ENCODE results near the gene BCL2L11. TPM values are rescaled to one million over a fixed set of nuclear protein-coding genes. Genes with fewer than 3 reads are reported as not detected.

The BCL2L11 gene
- total RNA-seq, 1 donor from 2014 or later = 119 TPM

GRCh38 chr2:111117598-111118480, 2.9 kb upstream of the BCL2L11 start:
- intact Hi-C loops (cut with micrococcal nuclease) = loop anchor here (1.0 to 10.0 kb wide), 7 partner anchors 71 to 584 kb away; no protein-coding TSS in a partner anchor

GRCh38 chr2:111118481-111118980, 2.2 kb upstream of the BCL2L11 start:
- intact Hi-C loops (cut with micrococcal nuclease) = loop anchor here (5.0 to 10.0 kb wide), 3 partner anchors 71 to 549 kb away; no protein-coding TSS in a partner anchor

DNA sequence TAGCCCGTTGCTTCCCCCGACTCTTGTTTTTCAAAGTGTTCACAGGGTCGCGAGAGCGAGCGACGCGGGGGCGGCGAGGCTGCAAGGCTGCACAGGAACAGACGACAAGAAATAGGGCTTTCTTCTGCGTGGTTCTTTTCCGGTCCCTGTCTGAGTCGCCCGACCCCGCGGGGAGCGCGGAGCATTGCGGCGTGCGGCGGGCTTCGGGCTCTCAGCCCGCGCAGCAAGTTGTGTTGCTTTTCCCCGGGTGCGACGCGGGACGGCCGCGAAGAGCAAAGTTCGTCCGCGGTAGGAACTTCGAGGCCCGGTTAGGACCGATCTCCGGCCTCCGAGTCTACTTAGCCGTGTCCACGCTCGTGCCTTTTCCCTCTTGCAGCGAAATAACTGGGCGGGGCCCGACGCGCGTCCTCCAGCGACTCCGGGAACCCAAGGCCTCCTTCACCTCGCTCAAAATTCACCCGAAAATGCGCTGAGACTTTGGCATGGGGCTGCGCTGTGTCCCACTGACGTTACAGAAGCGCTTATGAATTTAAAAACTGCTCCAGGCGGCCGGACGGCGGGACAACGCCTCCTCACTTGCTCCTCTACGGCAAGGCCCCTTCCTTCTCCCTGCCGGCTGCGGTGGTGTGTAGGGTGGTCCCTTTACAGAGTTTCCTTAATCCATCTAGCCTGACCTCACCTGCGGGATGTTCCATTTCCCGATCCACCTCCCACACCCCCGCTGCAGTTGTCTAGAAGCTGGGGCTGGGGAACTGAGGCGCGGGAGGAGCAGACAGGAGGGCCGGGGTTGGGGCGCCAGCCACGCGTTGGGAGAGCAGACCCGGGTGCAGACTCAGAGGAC, 1.5 kb upstream of the BCL2L11 start:
- intact Hi-C loops (cut with micrococcal nuclease) = loop anchor here (5.0 to 10.0 kb wide), 3 partner anchors 72 to 548 kb away; no protein-coding TSS in a partner anchor

DNA sequence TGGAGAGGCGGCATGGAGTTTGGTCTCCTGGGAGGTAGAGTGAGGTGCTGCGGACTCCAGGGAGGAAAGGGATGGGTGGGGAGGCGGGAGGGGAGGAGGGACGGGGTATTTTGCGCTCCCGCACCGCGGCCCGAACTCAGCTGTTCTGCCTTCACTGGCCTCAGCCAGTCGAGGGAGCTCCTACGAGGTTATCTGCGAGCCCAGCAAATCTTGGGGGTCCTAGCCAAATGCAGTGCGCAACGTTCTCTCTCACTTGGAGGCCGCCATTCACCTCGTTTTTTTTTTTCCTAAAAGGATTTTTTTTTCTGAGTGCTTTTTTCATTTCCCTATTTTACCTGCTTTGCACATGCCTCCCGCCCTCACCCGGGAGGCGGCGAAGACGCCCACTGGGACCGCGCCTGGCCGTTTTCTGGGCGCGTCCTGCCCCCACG, 877 bp upstream of the BCL2L11 start:
- intact Hi-C loops (cut with micrococcal nuclease) = loop anchor here (2.0 to 10.0 kb wide), 6 partner anchors 73 to 935 kb away; partner anchors contain the start of gene TMEM87B

- intact Hi-C loops (cut with micrococcal nuclease) = loop anchor here (1.0 to 2.0 kb wide), 4 partner anchors 118 to 934 kb away; partner anchors contain the start of gene TMEM87B
Measured at GRCh38 chr2:111121028-111121827, 514 bp downstream of the BCL2L11 start.

DNA sequence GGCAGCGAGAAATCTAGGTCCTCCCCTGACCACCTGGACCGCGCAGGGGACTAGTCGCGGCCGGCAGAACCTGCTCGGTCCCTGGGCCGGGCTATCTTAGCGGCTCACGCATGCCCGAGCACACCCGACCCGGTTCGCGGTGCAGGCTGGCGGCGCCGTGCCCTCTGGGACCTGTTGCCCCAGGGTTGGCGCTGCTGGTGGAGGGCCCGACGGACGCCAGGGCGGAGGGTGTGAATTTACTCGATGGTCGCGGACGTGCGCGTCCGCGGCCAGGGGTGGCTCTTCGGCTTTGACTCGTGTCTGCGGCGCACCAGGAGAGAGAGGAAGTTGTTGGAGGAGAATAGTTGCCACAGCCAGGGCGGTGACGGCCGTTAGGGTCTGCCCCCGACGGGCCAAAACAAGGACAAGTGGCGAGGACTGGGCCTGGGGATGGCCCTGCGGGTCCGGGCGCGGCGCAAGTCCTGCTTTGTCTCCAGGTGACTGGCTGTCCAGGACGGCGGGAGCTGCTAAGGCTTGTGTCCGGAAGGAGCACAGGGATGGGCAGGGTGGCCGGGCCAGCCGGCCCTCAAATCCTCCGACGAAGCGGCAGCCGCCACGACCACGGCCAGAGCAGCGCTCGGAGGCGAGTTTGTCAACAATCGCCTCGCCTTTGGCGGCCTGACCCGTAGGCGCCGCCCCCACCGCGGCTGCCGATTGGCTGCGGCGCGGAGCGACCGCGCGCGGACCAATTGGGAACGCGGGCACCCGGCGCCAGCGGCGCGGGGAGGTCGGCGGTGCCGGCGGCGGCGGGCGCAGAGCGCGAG, 1.3 kb downstream of the BCL2L11 start:
- intact Hi-C loops (cut with micrococcal nuclease) = loop anchor here (1.0 to 2.0 kb wide), 6 partner anchors 47 to 933 kb away; partner anchors contain the start of gene TMEM87B

GRCh38 chr2:111122631-111123421, 2.1 kb downstream of the BCL2L11 start:
- intact Hi-C loops (cut with micrococcal nuclease) = loop anchor here (2.0 kb wide), 2 partner anchors 46 to 448 kb away; no protein-coding TSS in a partner anchor

DNA sequence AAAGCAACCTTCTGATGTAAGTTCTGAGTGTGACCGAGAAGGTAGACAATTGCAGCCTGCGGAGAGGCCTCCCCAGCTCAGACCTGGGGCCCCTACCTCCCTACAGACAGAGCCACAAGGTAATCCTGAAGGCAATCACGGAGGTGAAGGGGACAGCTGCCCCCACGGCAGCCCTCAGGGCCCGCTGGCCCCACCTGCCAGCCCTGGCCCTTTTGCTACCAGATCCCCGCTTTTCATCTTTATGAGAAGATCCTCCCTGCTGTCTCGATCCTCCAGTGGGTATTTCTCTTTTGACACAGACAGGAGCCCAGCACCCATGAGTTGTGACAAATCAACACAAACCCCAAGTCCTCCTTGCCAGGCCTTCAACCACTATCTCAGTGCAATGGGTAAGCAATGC, 3.0 kb downstream of the BCL2L11 start:
- intact Hi-C loops (cut with micrococcal nuclease) = loop anchor here (2.0 kb wide), 2 partner anchors 45 to 449 kb away; no protein-coding TSS in a partner anchor

DNA sequence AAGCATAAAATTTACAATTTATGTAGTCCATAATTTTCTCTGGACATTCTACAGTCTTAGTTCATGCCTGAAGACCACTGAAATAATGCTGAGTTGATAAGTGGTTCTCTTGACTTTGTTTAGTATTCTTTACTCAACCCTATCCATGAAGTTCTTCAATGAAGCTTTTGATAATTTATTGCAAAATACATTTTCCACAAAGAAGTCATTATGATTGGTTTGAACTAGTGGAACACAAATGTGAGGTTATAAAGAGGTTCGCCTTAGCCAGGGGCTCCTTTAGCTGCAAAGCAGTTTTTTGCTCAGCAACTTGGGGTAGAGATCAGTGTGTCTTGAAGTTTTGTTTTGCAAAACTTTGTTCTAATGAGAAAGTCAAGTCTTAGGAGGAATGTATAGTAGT, 5.9 kb downstream of the BCL2L11 start:
- intact Hi-C loops (cut with micrococcal nuclease) = no loop called here

GRCh38 chr2:111127351-111127750, 6.6 kb downstream of the BCL2L11 start:
- intact Hi-C loops (cut with micrococcal nuclease) = no loop called here

- intact Hi-C loops (cut with micrococcal nuclease) = no loop called here
Measured at GRCh38 chr2:111128096-111128495, 7.4 kb downstream of the BCL2L11 start.

- intact Hi-C loops (cut with micrococcal nuclease) = no loop called here
Measured at GRCh38 chr2:111133603-111134002, 12.9 kb downstream of the BCL2L11 start.

DNA sequence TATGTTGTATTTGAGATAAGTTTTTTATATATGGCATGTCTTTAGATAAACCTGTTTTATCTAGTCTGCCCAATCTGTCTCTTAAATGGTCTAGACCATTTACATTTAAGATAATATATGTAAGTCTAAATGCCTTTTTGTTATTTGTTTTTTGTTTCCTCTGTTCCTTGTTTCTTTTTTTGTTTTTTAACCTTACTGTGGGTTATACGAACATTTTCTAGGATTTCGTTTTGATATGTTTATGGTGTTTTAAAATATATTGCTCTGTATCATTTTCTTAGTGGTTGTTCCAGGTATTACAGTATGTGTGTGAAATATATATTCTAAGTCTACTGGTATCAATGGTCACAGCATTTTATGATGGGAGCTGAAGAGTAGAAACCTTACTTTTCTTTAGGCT, 13.3 kb downstream of the BCL2L11 start:
- intact Hi-C loops (cut with micrococcal nuclease) = no loop called here

DNA sequence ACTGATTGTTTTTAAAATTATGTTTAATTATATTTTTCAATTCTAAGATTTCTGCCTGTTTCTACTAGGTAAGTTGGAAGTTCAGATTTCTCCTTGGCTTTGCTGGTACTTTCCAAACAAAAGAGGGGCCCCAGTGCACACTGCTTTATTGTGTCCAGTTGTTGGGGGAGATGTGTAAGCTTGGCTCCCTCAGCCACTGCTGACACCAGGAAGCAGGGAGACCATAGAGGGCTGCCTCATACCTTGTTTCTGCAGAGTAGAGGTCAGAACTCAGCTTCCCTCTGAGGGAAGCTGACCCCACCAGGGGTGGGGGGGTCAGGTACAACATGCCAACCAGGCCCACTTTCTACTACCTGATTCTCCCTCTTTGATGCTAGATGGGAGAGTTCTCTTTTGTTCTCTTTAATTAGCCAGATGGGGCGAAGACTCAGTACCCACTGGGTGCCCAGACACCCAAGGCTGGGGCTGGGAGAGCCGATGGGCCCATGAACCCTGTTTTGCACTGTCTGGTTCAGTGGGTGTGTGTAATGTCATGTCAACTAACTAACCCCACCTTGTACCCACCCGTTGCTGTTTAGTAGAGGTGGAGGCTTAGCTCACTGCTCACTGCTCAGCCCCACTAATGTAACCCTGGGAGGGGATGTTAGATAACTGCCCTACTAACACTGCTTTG, 14.7 kb downstream of the BCL2L11 start:
- intact Hi-C loops (cut with micrococcal nuclease) = no loop called here

GRCh38 chr2:111135910-111136297, 15.2 kb downstream of the BCL2L11 start:
- intact Hi-C loops (cut with micrococcal nuclease) = no loop called here

DNA sequence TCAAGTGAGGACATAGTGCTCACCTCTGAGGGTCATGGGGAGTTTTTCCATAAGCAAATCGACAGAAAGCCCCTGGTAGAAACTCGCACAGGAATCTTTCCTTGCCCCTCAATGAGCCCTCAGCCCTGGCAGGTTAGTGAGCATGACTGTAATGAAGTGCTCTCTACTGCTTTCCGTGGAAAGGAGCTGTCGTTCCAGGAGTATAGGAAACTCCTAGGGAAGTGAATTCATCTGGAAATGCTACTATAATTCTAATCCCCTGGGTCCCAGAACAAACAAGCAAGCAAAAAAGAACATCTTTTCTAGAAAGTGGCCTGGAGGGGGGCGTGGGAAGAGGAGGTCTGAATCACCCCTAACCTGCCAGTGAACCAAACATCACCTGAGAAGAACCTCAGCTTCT, 18.1 kb downstream of the BCL2L11 start:
- intact Hi-C loops (cut with micrococcal nuclease) = no loop called here

GRCh38 chr2:111139637-111140317, 19.1 kb downstream of the BCL2L11 start:
- intact Hi-C loops (cut with micrococcal nuclease) = no loop called here

DNA sequence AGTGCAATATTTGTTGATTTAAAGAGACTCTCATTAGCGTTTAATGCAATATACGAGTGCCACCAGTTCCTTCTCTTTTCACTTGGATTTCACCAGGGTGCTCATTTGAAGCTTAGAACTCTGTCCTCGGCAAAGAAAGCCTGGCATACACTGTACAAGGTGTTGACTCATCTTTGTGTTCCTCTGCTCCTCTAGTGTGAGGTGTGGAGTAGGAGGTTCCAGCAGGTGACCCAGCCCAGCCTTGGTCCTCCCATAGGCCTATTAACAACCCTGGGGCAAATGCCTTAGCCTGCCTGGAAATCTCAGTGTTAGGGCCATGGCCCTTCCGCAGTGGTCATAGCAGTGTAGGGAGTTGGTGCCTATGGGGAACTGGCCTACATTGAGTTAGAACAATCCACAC, 20.1 kb downstream of the BCL2L11 start:
- intact Hi-C loops (cut with micrococcal nuclease) = no loop called here
